BE2C (cell line): ENCODE results near the gene NARF.

Source experiments
- DNase-seq: peaks from one replicate; pipeline ENCODE4 v3.0.0-alpha.2; 2020
- H3K27me3 ChIP-seq: fragments of 250-450 bp; sonication (Bioruptor Pico); 2 replicates; pipeline ENCODE4 v1.5.1; 2020; ENCODE audit warnings: mild to moderate bottlenecking
- H3K36me3 ChIP-seq: fragments of 250-450 bp; sonication (Bioruptor Pico); 2 replicates; pipeline ENCODE4 v1.5.1; 2020; ENCODE audit warnings: mild to moderate bottlenecking
- H3K4me1 ChIP-seq: fragments of 250-450 bp; sonication (Bioruptor Pico); 2 replicates; pipeline ENCODE4 v1.5.1; 2020
- H3K4me3 ChIP-seq: 2 replicates; pipeline ENCODE4 v1.5.1; 2011; ENCODE audit warnings: low read depth, low read length
- H3K9me3 ChIP-seq: fragments of 250-450 bp; sonication (Bioruptor Pico); 2 replicates; pipeline ENCODE4 v1.5.1; 2020
- CTCF ChIP-seq: IDR thresholded peaks from 2 replicates; pipeline ENCODE4 v1.5.1; 2012; ENCODE audit warnings: mild to moderate bottlenecking, low read depth, low read length

The NARF gene

GRCh38 chr17:82494236-82495055 is 35.9 kb downstream of the NARF start:
- Histone ChIP-seq H3K27me3 (no peaks in the 10 kb centered on the region), H3K4me3 (no peak overlapping the region), H3K4me1 (peaks cover 7% of the 10 kb centered on the region), H3K9me3 (no peaks in the 10 kb centered on the region), H3K36me3 (no peaks in the 10 kb centered on the region)
- peak; percentile 90 for DNase-seq
- TF ChIP-seq CTCF = peak; percentile 93

DNA sequence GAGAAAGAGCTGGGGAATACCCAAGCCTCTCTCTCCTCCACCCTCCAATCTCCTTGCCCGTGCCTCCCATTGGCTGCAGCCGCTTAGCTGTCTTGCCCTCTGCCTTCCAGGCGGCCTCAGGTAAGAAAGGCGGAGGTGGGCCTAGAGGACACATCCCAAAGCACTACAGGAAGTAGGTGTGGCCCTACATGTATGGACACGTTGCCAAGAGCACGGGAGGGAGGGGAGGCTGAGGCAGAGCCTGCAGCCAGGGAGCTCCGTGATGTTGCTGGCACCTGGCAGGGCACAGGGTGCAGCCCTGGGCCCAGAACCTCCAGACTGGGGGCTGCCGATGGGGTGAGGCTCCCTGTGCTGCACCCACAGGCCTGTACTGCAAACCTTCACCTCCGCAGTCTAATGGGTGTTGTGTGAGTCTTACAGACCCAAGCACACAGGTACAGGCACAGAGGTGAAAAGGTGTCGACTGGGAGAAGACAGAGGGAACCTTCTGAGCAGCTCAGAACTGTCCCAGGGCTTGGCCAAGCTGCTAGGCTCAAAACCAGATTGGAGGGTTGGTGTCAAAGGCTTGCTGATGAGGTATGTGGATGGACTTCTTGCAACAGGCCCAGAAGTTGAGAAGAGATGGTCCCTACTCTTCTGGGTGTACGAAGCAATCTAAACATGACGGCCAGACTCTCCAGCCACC is 37.4 kb downstream of the NARF start:
- Histone ChIP-seq H3K4me3 (no peak overlapping the region), H3K4me1 (peaks cover 7% of the 10 kb centered on the region), H3K27me3 (no peaks in the 10 kb centered on the region), H3K36me3 (no peaks in the 10 kb centered on the region), H3K9me3 (no peaks in the 10 kb centered on the region)
- DNase-seq = no peak
- TF ChIP-seq CTCF = no peak

GRCh38 chr17:82496529-82497434 is 38.2 kb downstream of the NARF start:
- Histone ChIP-seq H3K36me3 (no peaks in the 10 kb centered on the region), H3K9me3 (no peaks in the 10 kb centered on the region), H3K4me1 (peaks cover 7% of the 10 kb centered on the region), H3K4me3 (peak overlapping the region; percentile 70), H3K27me3 (no peaks in the 10 kb centered on the region)
- TF ChIP-seq CTCF = no peak
- peak; percentile 99 for DNase-seq

DNA sequence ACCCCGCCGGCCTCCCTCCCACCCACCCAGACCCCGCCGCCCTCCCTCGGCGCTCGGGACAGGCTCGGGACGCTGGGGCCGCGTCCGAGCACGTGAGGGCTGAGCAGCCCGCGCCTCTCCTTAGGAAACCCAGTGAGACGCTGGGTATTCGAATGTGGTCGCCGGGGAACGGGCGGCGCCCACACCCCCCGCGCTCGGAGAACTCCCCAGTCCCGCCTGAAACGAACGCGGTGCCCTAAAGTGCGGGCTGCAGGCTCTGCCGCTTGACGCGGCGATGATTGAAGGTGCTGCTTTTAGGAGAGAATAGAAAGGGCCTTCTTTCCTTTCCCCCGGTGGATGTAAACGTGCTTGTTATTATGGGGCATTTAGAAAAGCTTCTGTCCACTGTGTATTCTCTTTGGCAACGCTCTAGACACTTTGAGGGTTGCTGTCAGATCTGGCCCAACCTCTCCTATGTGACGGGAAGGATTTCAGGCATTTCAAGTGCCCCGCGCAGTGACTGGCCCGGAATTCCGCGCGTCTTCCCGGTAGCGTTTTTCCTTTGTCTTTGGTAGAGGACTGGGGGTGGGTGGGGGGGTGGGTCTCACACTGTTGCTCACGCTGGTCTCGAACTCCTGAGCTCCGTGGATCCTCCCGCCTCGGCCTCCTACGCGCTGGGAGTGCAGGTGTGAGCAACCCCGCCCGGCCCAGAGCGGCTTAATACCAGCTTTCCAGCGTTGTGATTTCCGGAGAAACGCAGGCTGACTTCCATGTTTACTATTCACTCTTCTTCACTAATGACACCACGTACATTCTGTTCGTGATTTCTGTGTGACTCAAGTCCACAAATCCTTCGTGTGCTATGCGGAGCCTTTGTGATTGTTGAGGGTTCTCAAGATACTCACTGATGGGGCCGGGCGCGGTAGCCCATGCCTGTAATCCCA is 39.2 kb downstream of the NARF start:
- DNase-seq = no peak
- peaks cover 7% of the 10 kb centered on the region for H3K4me1 ChIP-seq
- no peaks in the 10 kb centered on the region for H3K36me3 ChIP-seq
- peak overlapping the region; percentile 44 for H3K4me3 ChIP-seq
- TF ChIP-seq CTCF = no peak
- H3K27me3 ChIP-seq = no peaks in the 10 kb centered on the region
- H3K9me3 ChIP-seq = no peaks in the 10 kb centered on the region

DNA sequence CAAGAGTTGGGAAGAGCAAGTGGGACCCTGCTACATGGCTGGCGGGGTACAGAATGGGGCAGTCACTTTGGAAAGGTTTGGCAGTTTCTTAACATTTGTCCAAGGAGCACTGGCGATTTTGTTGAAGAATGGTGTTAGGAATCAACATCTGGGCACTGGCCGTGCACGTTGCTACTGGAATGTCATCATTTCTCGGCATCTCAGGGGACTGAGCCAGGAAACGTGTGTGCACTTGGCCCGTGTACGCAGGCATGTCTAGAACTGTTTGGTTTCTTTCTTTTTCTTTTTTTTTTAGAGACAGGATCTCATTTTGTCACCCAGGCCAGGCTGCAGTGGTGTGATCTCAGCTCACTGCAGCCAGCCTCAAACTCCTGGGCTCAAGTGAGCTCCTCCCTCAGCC is 43.7 kb downstream of the NARF start:
- Histone ChIP-seq H3K27me3 (no peaks in the 10 kb centered on the region), H3K4me3 (no peak overlapping the region), H3K36me3 (no peaks in the 10 kb centered on the region), H3K4me1 (0 out of 2 replicates have a peak, but pooled peaks cover 3% of the 10 kb centered on the region), H3K9me3 (no peaks in the 10 kb centered on the region)
- no peak for DNase-seq
- TF ChIP-seq CTCF = no peak
